HG03460 (cell line): ENCODE data around the gene FLT4.

Experiments
- ATAC-seq: cut with Tn5 transposase; IDR thresholded peaks from one replicate; pipeline ENCODE4 v1.9.1; 2021; ENCODE audit not compliant: unreplicated experiment

The FLT4 gene

DNA sequence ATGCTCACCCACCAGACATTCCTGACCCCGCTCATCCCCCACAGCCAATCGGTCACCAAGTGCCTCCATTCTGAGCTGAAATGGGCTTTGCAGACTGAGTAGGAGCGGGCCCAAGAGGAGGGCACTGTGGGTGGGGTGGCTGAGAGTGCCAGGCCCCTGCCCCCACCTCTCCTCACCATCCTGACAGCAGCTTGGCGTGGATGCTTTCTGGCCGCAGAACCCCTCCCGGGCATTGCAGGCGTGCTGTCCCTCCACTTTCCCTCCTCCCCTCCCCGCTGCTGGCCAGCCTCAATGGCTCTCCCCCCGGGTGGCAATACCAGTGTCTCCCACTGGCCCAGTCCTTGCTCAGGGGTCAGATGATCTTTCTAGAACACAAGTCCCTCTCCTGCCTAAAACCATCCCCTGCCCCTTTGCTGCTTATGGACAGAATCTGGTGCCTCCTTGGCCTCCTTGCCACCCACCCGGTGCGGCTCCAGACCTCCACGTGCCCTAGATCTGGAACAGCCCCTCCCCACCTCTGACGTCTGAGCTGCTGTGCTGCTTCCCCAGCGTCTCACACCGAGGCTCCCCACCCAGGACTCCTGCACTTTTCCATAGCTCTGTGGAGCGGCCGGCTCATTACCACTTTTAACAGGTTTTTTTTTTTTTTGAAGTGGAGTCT is 6.1 kb downstream of the FLT4 start:
- ATAC-seq = no peak

DNA sequence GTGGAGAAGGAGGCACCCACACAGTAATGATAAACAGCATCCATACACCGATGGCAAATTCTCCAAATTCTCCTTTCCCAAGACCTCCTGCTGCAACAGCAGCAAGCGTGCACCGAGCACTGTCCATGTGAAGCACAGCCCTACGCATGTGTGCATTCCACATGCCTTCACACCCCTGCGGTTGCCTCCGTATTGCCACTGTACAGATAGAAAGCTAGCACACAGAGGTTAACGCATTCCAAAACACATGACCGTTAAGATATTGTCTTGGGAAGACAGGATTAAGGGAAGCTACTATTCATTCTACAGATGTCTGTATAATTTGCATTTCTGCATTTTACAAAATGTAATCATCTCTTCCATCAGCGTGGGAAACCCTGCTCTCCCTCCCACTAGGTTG is 6.6 kb downstream of the FLT4 start:
- ATAC-seq = no peak

DNA sequence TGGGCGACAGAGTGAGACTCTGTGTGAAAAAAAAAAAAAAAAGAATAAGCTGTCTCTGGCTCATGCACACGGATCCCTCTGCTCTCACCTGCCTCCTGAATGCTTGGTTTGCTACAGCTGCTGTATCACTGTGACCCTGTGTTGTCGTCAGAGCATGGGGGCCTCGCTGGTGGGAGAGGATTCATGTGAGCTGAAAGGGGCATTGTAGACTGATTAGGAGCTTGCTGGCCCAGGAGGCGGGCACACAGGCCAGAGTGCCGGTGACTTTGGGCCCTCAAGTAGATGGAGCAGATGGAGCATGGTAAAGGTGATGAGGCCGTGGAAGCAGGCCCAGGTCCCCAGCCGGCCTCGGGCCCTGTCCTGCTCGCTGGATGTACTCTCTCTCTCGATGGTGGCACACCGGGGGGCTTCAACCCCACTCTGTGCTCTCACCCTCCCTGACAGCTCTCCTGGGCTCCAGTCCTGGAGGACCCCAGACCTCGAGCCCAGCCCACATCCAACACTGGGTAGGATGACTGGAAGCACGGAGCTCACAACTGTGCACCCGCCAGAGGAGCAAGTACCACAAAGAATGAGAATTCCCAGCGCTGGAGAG is 7.1 kb downstream of the FLT4 start:
- no peak for ATAC-seq

DNA sequence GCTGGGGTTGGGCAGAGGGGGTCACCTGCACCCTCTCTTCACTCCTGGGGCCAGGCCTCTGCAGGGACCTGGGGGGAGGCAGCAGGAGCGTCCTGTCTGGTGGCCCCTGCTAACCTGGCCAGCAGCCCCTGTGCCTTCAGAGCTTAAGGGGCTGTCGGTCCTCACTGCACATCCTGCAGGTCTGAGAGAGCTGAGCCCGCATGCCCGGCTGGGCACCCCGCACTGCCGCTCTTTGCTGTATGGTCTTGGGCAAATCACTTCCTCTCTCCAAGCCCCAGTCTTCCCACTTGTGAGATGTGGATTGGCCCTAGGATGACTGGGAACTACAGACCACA is 7.9 kb downstream of the FLT4 start:
- no peak for ATAC-seq

DNA sequence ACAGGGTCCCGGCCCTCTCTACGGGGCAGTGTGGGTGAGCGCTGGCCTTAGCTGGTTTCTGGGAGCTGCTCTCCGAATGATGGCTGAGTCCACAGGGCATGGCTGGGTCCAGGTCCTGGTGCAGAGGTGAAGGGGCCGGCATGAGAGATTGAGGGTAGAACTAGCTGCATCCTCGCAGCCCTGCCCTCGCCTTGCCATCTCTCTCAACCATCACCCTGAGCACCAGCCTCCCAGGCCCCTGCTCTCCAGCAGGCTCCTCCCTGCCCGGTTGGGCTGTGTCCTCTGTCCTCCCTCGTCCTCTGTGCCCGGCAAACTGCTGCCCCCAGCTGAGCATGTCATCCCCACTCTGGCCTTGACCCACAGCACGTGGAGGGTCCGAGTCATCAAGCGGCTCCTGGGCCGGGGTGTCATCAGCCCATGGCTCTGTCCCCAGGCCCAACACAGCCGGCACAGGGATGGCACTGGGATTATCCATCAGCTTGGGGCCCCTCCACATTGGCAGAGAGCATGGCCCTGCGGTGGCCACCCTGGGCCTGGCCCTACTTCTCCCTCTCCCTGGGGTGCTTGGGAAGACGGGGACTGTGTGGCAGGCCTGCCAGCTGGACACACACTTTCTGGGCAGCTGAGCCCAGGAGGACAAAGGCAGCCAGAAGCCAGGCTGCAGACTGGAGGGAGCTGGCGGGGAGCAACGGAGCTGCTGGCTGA is 8.4 kb downstream of the FLT4 start:
- ATAC-seq = no peak

DNA sequence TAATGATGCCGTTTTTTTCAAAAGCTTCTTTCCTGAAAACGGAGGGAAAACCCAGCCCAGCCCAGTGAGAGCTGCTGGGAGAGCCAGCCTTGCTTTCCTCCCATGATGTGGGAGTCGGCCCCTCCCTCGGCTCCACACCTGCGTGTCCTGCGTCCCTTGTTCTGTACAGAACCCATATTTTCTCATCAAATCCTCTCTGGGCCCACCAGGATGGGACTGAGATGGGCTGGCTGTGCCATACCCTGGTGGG is 8.9 kb downstream of the FLT4 start:
- no peak for ATAC-seq

DNA sequence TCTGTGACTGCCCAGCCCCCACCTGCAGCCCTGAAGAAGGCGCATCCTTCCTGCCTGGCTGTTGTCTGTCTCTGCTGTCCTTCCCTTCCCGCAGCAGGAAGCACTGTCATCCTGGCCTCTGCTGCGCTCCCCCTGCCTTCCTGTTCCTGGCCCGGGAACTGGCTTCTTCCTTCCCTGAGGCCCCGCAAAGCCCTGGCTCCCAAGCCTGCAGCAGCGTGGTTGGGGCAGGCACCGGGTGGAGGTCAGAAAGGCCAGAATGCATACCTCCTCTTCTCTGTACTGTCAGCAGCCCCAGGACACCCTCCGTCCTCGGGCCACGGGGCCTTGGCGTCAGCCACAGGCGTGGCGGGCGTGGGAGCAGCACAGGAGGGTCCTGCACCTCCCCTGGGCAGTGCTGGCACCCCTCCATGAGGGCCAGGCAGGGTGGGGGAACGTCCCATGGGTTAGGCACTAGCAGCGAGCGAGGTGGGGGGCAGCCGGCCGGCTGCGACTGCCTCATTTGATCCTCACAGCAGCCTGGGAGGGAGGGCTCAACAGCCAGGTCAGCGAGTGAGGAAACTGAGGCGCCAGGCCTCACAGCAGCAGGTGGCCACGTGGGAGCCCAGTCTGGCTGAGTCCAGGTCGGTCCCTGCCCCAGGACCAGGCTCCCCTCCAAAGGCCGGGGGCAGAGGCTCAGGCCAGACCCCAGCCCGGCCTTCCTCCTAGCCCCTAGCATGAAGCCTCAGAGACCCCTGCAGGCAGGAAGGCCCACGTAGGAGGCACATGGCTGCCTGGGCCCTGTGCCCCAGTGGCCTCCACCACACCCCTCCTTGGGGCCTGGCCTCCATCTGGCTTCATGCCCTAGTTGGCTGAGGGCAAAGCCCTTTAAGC is 9.4 kb downstream of the FLT4 start:
- no peak for ATAC-seq

DNA sequence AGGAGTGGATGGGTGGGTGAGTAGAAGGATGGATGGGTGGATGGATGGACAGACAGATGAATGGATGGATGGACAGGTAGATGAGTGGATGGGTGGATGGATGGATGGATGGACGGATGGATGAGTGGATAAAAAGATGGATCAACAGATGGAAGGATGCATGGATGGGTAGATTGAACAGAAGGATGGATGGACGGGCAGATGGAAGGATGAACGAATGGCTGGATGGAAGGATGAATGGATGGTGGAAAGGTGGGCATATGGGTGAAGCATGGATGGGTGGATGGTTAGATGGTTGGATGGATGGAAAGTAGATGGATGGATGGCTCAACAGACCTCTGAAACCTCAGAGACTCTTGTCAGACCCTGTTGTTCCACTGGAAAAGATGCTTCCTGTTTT is 10.1 kb downstream of the FLT4 start:
- ATAC-seq = no peak

DNA sequence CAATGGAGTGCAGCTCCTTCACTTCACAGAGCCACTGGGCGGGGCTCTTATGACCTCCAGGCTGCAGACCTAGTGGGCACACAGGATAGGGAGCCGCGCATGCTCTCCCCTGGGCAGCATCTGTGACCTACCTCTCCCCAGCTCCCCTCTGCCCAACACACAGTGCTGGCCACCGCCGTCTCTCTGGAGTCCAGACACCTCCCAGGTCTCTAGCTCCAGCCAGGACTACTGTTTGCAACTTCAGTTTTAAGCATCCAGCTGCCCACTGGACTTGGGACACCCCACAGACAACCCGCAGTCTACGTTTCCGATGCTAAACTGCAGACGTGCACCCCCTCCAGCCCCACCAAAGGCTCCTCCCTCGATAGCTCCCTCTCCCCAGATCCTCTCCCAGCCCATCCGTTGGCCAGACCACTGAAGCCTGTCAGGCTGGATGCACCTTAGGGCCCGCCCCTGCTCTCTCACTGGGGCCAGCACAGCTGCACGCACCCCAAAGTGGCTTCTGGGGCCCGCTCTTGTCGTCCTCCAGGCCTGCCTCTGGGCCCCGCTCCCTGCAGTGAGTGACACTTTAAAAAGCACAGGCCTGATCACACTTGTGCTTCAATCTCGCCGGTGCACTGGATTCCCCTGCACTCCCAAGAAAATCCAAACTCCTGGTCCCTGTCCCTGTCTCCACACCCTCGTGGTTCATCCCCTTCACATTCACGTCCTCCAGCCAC is 11.3 kb downstream of the FLT4 start:
- ATAC-seq = no peak

DNA sequence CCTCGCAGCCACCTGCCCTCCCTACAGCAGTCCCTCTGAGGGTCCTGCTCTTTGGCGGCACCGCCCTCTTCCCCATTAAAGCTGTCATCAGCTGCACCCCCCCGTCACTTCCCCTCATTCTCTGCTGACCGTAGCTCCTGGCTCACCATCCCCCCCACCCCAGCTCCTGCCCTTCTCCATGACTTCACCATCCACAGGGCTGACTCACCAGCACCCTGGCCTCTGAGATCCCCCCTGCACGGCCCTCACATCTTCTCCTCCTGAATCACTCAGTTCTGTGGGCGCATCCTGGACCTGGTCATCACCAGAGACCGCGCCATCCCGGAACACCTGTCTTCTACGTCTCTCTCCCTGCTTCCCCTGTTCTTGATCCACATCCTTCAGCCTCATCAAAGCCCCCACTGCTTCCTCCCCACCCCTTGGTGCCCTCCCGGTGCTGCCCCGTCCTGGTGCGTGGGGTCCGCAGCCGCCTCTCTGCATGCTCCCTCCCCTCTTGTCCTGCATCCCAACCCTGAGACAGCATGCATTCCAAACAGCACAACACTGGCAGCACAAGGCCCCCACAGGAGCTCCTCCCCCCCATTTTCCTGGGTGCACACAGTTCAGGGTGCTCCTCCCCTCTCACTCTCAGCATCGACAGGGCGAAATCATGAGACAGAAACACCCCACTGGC is 12.9 kb downstream of the FLT4 start:
- no peak for ATAC-seq

DNA sequence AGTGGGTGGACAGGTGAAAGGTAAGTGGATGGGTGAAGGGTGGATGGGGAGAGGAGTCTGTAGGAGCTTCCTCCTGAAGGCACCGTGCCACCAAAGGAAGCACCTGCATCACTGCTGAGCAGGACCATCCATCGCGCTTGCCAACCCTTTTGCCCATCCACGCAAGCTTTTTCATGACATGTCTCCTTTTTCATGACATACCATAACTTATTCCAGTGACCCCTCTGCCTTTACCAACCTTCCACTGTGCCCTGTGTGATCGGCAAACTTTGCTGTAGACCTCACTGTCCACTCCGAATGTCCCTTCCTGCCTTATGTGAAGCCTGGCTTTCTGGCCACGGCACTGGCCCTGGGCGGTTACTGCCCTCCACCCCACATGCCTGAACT is 13.4 kb downstream of the FLT4 start:
- ATAC-seq = no peak

DNA sequence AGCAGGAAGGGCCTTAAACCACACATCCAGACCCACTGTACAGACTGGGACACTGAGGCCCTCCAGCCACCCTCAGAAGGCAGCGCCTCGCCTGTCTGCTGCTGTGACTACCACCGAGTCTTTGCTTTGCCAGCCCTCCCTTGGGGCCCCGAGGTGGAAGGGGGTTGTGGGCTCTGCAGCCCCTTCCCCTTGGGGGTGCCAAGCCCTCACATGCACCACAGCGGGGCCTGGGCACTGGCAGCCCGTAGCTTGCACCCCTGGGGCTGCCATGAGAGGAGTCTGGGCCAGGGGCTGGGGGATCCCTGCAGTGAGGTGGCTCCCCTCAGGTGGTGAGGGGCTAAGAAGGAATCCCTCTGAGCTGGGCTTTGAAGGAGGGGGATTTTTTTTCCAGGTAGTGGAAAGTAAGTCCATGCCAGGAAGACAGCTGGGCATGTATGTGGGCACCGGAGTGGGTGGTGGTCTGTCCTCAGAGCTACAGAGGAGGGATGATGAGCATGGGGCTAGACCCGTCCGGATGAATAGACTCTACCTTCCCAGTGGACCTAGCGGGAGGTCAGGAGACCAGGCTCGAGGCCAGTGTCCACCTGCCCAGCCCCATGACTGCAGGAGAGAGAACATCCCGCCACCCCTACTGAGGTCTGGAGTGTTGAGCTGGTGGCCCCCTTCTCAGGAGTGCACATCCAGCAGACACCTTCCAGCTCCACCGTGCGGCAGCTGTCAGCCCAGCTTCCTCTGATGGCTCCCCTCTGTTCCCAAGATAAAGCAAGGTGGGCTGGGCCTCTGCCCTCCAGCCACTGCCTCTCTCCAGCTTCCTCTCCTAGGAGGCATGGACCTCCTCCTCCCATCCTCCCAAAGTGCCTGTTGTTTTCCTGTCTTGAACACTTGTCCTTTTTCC is 15.9 kb downstream of the FLT4 start:
- no peak for ATAC-seq

DNA sequence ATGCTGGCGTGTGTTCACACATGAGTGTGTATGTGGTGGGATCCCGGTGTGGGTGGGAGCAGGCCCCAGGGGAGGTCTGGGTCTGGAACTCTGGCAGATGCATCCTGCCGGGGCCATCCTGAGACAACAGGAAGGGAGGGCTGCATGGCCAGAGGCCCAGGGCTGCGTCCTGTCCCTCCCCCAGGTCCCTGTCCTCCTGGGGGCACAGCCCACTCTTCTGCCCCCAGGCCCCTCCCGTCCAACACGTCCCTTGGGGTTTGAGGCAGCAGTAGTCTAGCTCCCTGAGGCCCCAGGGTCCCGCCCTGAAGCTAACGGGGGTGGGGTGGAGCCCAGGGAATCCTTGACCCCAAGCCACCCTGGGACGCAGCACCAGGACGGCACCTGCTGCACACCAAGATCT is 16.6 kb downstream of the FLT4 start:
- ATAC-seq = no peak

DNA sequence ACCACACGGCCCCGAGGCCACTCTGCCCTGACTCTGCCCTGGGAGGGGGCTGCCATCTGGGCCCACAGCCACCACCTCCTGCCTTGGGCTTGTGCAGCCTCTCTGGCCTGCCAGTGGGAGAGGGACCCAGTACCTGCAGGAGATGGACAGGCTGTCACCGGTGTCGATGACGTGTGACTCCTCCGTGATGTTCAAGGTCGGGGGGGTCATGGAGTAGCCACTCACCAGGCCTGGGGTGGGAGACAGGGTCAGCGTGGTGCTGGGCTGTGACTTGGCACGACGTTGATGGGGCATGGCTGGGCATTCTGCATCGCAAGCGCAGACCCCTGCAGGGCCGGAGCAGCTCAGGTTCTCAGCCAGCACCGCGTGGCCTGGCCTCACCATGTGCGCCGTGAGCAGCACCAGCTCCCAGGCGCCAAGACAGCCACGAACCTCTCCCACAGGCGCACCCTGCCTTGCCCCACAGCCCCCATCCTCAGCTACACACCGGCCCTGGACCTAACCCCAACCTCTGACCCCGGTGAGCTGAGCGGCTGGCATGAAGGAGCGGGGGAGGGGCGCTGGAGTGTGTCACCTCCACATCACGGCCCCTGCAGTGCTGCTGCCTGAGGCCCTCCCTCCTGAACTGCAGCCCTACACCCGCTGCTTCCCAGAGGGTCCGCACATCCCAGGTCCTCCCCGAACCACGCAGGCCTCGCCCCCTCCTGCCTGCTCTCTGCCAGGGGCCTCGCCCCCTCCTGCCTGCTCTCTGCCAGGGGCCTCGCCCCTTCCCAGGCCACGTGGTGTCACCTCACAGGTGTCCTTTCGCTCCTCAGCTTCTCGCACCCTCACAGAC is 17.6 kb downstream of the FLT4 start:
- ATAC-seq = no peak

DNA sequence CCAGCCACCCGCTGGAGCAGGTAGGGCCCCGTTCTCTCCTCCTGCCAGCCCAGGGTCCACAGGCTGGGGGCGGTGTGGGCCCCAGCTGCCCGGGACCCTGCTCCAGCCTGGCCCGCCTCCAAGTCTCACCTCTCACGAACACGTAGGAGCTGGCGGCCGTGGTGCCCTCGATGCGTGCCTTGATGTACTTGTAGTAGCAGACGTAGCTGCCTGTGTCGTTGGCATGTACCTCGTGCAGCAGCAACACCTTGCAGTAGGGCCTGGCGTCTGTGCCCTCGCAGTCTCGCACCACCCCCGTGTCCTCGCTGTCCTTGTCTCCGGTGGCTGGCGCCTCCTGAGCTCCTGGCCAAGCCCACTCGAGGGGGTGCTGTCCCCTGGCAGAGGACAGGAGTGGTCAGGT is 19.0 kb downstream of the FLT4 start:
- ATAC-seq = no peak

DNA sequence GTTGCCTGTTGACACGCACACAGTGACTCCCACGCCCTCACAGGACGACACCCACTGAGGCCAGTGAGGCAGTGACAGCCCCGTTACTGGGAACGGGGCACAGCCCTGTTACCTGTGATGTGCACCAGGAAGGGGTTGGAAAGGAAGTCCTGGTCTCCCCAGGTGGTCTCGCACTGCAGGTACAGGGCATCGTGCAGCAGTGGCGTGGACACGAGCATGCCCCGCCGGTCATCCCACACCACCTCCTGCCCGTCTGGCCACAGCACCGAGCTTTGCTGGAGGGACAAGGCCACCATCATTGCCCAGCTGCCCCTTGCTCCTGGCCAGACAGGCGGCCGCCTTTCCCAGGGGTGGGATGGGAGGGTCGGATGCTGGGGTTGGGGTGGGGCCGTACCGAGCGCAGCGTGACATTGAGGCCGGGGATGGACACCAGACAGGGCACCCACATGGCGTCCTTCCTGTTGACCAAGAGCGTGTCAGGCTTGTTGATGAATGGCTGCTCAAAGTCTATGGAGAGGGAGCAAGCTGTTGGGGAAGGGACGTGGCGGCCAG is 19.5 kb downstream of the FLT4 start:
- ATAC-seq = no peak

DNA sequence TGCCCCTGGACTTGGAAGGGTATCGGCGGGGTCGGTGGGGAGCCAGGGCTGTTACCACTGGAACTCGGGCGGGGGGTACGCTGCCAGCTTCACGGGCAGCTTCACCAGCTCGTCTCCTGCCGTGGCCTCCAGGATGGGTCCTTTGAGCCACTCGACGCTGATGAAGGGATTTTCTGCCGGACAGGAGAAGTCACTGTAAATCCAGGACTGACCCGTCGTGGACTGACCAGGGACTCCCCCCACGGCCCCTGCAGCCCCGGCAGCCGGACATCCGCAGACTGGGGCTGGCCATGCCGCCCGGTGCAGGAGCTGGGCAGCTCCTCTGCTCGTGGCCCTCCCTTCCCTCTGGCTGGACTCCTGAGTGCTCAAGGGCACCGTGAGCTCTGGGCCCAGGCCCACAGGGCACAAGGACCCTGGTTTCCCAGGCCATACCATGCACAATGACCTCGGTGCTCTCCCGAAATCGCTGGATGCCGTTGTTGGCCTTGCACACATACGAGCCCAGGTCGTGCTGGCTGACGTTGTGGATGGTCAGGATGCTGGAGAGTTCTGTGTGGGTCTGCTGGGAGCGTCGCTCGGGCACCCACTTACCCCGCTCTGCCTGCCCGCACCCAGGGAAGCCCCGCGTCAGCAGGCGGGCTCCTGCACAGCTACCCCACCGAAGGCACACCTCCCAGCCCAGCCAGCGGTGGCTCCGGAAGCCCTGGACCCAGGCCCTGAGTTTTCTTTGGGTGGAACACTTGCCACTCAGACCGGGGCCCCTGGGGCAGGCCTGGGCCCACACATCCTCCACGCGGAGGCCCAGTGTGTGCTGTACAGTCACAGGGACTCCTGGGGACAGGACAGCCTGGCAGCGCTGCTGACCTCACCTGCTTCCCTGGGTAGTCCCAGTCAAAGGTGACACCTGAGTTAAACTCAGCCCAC is 20.3 kb downstream of the FLT4 start:
- no peak for ATAC-seq

DNA sequence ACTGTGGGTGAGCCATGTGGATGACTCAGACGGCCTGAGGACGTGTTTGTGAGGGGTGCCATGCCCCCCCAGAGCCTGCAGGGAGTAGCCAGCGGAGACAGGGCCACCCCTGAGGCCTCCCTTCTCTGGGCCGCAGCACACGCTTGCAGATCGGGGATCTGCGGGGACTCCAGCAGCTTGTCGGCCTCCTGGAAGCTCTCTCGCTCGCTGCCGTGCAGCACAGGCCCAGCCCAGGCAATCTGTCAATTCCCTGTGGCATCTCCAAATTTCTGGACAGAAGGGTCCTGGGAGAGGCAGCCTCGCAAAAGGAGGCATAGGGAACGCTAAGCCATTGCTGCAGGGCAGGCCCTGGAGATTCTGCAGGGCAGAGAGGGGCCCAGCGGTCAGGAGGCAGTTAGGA is 21.2 kb downstream of the FLT4 start:
- no peak for ATAC-seq
